Smooth muscle cell (in vitro differentiated cells): ENCODE measurements around the gene MBD3L2B. TPM values are rescaled to one million over a fixed set of nuclear protein-coding genes. Genes with fewer than 3 reads are reported as not detected.

Experiments used
- DNase-seq: peaks from one replicate; lab custom pipeline; 2025; ENCODE audit not compliant: unreplicated experiment; lab: John Stamatoyannopoulos, UW
- H2AFZ ChIP-seq: fragments of 200-600 bp; sonication (generic); 2 replicates; pipeline ENCODE4 v1.6.0; 2016; ENCODE audit warnings: antibody characterized with exemption, low read depth, mild to moderate bottlenecking
- H3F3A ChIP-seq: fragments of 200-600 bp; sonication (generic); 2 replicates; pipeline ENCODE4 v1.6.0; 2017; ENCODE audit warnings: antibody characterized with exemption, low read depth
- H3K27ac ChIP-seq: fragments of 200-600 bp; sonication (generic); 2 replicates; pipeline ENCODE4 v1.5.1; 2016; ENCODE audit warnings: low read depth, mild to moderate bottlenecking
- H3K27me3 ChIP-seq: fragments of 200-600 bp; sonication (generic); 2 replicates; pipeline ENCODE4 v1.6.1; 2016; ENCODE audit warnings: low read depth, mild to moderate bottlenecking
- H3K36me3 ChIP-seq: fragments of 200-600 bp; sonication (generic); 2 replicates; pipeline ENCODE4 v1.5.1; 2016; ENCODE audit warnings: low read depth
- H3K4me1 ChIP-seq: fragments of 200-600 bp; sonication (generic); 2 replicates; pipeline ENCODE4 v1.5.1; 2016; ENCODE audit warnings: low read depth
- H3K4me2 ChIP-seq: fragments of 200-600 bp; sonication (generic); 2 replicates; pipeline ENCODE4 v1.6.0; 2016; ENCODE audit warnings: mild to moderate bottlenecking
- H3K4me3 ChIP-seq: fragments of 200-600 bp; sonication (generic); 2 replicates; pipeline ENCODE4 v1.5.1; 2016; ENCODE audit warnings: mild to moderate bottlenecking
- H3K79me2 ChIP-seq: fragments of 200-600 bp; sonication (generic); 2 replicates; pipeline ENCODE4 v1.6.0; 2016; ENCODE audit warnings: low read depth, mild to moderate bottlenecking
- H3K9ac ChIP-seq: fragments of 200-600 bp; sonication (generic); 2 replicates; pipeline ENCODE4 v1.6.0; 2016; ENCODE audit warnings: low read depth
- H3K9me3 ChIP-seq: fragments of 200-600 bp; sonication (generic); replicated peaks from 2 replicates; pipeline ENCODE4 v1.5.1; 2016; ENCODE audit warnings: low read depth
- H4K20me1 ChIP-seq: fragments of 200-600 bp; sonication (generic); 2 replicates; pipeline ENCODE4 v1.6.0; 2016; ENCODE audit warnings: low read depth
- CTCF ChIP-seq: fragments of 200-600 bp; sonication (generic); IDR thresholded peaks from 2 replicates; pipeline ENCODE4 v1.5.1; 2017; ENCODE audit warnings: borderline replicate concordance, mild to moderate bottlenecking, antibody characterized with exemption; ENCODE audit not compliant: insufficient read depth, poor library complexity, severe bottlenecking
- WGBS: methylation state at CpG from one replicate; pipeline ENCODE4 v1.1.7; 2016; ENCODE audit warnings: low lambda C conversion rate; 5-methylcytosine and 5-hydroxymethylcytosine counted together
- polyA plus RNA-seq: library from polyadenylated mRNA; unstranded; fragments of >200 nt; fragmentation: Nextera tagmentation; extraction: Ambion mirVana; gene quantifications from 2 replicates; pipeline ENCODE4 v1.2.1, GENCODE V29; 2016
- total RNA-seq: library from RNA; depleted of rRNA; stranded (reverse); fragments of >200 nt; gene quantifications from 2 replicates; pipeline ENCODE4 v1.2.3, GENCODE V29; 2014

Gene MBD3L2B
- total and polyA plus RNA-seq, 2 experiments from 2014 or later = not detected

- DNase-seq = no peak
- H3K4me2 ChIP-seq = no peak overlapping the region
- no peaks in the 10 kb centered on the region for H4K20me1 ChIP-seq
- H3K27ac ChIP-seq = no peak overlapping the region
- 84% methylated on average over 12 of the region's 12 CpGs for WGBS
- H3K79me2 ChIP-seq = no peaks in the 10 kb centered on the region
- H3K9me3 ChIP-seq = no peaks in the 10 kb centered on the region
- H2AFZ ChIP-seq = no peak overlapping the region
- H3K4me3 ChIP-seq = no peak overlapping the region
- no peaks in the 10 kb centered on the region for H3K36me3 ChIP-seq
- TF ChIP-seq CTCF = no peak
- H3F3A ChIP-seq = no peaks in the 10 kb centered on the region
- H3K27me3 ChIP-seq = no peaks in the 10 kb centered on the region
- H3K9ac ChIP-seq = no peak overlapping the region
- no peaks in the 10 kb centered on the region for H3K4me1 ChIP-seq
These were observed 10.3 kb downstream of the MBD3L2B start for GRCh38 chr19:7010722-7011593.

- H3K27ac ChIP-seq = no peak overlapping the region
- no peaks in the 10 kb centered on the region for H3K36me3 ChIP-seq
- H3K4me3 ChIP-seq = no peak overlapping the region
- DNase-seq = no peak
- no peaks in the 10 kb centered on the region for H3K27me3 ChIP-seq
- H3K9ac ChIP-seq = no peak overlapping the region
- TF ChIP-seq CTCF = no peak
- no peak overlapping the region for H2AFZ ChIP-seq
- no peaks in the 10 kb centered on the region for H3K79me2 ChIP-seq
- H3K4me2 ChIP-seq = no peak overlapping the region
- H3F3A ChIP-seq = no peaks in the 10 kb centered on the region
- H3K4me1 ChIP-seq = no peaks in the 10 kb centered on the region
- H3K9me3 ChIP-seq = no peaks in the 10 kb centered on the region
- no peaks in the 10 kb centered on the region for H4K20me1 ChIP-seq
- 71% methylated on average over 4 of the region's 4 CpGs for WGBS
These were observed 13.4 kb downstream of the MBD3L2B start for GRCh38 chr19:7007859-7008258.

GRCh38 chr19:7006135-7006704 is 15.0 kb downstream of the MBD3L2B start:
- Histone ChIP-seq H4K20me1 (no peaks in the 10 kb centered on the region), H3F3A (no peaks in the 10 kb centered on the region), H3K4me2 (no peak overlapping the region), H2AFZ (no peak overlapping the region), H3K4me3 (no peak overlapping the region), H3K9ac (no peak overlapping the region), H3K9me3 (no peaks in the 10 kb centered on the region), H3K27ac (no peak overlapping the region), H3K79me2 (no peaks in the 10 kb centered on the region), H3K27me3 (no peaks in the 10 kb centered on the region), H3K4me1 (no peaks in the 10 kb centered on the region), H3K36me3 (no peaks in the 10 kb centered on the region)
- 75% methylated on average over 11 of the region's 11 CpGs for WGBS
- no peak for DNase-seq
- no peak for TF ChIP-seq CTCF
